GM23248 (cell line): ENCODE measurements around the gene FNDC3B.

Experiments used
- EZH2 ChIP-seq: fragments of 200-600 bp; sonication (generic); IDR thresholded peaks from 2 replicates; pipeline ENCODE4 v1.6.1; 2018; ENCODE audit warnings: antibody characterized with exemption, mild to moderate bottlenecking; ENCODE audit not compliant: insufficient read depth, poor library complexity, severe bottlenecking
- EZH2phosphoT487 ChIP-seq: fragments of 200-600 bp; sonication (generic); IDR thresholded peaks from 2 replicates; pipeline ENCODE4 v1.6.1; 2018; ENCODE audit warnings: antibody characterized with exemption, moderate library complexity, mild to moderate bottlenecking, low read depth; ENCODE audit not compliant: insufficient read depth

DNA sequence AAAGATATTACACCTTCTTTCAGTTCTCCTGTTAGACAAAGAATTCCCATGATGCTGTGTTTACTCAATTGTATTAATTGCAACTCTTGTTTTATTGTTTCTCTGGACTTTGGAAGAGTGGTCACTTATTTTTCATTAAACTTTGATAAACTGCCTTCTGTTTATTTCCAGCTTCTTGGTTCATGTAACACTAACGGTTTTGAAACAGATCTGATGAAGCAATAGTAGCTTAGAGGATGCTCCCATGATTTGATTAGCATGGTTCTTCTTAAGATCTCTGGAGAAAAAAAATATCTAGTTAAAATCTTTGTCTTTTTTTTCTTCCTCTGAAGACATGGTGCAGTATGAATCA lies 90.1 kb downstream of the FNDC3B start:
- TF ChIP-seq EZH2phosphoT487: no peak
- no peak for TF ChIP-seq EZH2
